ENCODE data around the gene CASP12.

CASP12 gene

DNA sequence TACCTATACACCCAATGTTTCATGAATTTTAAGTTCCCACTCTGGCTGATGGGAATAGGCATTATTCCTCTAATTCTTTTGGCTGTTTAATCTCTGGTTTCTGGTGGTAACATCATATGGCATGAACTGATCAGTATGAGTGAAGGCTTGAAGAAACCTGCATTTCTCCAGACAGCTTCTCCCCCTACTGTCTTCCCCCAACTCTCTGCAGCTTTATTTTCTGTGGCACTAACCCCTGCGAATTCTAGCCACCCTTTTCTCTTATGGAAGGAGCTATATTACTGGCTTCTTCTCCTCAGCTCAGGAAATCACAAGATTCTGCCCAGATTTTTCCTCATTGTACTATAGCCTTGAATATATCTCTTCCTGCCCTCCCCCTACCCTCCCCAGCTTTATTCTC, 57.1 kb downstream of the CASP12 start:
- DNase-seq (ENCODE audit: low spot score) (no peak), FAIRE-seq (no peak)

DNA sequence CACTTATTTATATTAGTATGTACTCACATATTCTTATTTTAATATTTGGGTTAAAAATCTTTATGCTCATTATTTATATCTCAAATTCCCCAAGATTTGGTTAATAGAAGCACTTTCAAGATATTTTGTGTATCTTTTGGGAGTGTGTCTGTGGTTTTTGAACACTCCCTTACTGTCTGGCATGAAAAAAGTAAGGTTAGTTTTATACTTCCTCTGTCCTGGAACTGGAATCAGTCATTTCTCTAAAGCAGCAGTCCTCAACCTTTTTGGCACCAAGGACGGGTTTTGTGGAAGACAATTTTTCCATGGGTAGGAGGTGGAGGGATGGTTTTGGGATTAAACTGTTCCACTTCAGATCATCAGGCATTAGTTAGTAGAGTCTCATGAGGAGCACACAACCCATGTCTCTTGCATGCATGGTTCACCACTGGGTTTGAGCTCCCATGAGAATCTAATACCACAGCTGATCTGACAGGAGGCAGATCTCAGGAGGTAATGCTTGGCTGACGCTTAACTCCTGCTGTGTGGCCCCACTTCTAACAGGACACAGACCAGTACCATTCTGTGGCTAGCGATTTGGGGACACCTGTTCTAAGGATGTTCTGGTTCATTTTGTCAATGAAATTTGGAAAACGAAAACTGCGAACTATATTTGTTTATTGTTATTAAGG, 60.2 kb downstream of the CASP12 start:
- DNase-seq (ENCODE audit: low spot score) = no peak
- no peak for FAIRE-seq

DNA sequence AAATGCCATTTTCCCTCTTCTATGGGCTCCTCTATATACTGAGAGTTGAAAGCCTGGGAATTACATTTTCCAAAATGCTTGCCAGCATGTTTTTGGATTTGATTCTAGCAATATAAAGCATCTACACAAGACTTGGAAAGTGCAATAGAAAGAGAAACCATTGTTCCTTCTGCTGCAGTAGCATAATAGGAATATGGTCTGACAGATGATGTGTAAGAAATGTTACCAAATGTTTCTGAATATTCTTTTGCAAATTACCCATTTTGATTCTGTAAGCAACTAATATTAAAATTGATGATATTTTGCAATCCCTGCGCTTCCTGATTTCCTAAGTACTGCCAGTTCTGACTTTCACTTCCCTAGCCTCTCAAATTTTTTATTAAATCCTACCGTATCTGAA, 61.6 kb downstream of the CASP12 start:
- no peak for FAIRE-seq
- DNase-seq (ENCODE audit: low spot score) = no peak

All from RCC 7860 (cell line).